Endothelial cell of umbilical vein (primary cell): ENCODE data around the gene LRWD1. TPM values are rescaled to one million over a fixed set of nuclear protein-coding genes. Genes with fewer than 3 reads are reported as not detected.

Source experiments
- BruUV-seq: library from RNA; stranded (reverse); fragments of 400-500 nt; replicated peaks from 2 replicates; lab custom pipeline; 2021; lab: Mats Ljungman, UMichigan
- CTCF ChIA-PET: fragments of 300-600, 350-600 bp; sonication (Branson Sonifier 250); formaldehyde crosslinking; loops from one replicate; lab custom pipeline; 2021; ENCODE audit warnings: antibody characterized with exemption, inconsistent platforms; lab: Charles Lee
- POLR2A ChIA-PET: fragments of 300-600, 350-600 bp; sonication (Branson Sonifier 250); formaldehyde crosslinking; loops from one replicate; lab custom pipeline; 2021; ENCODE audit warnings: antibody characterized with exemption, inconsistent platforms; lab: Charles Lee
- DNase-seq: peaks from one replicate; pipeline ENCODE4 v3.0.0-alpha.2; 2011; ENCODE audit warnings: low read depth, low spot score
- FAIRE-seq: peaks from 2 replicates; lab custom pipeline; 2011; peaks lifted over from hg19 to GRCh38; lab: Jason Lieb, UNC
- H2AFZ ChIP-seq: 2 replicates; pipeline ENCODE4 v1.6.0; 2012; ENCODE audit warnings: low read depth, low read length, control low read depth, inconsistent platforms
- H3K27ac ChIP-seq: 2 replicates; pipeline ENCODE4 v1.5.1; 2011; ENCODE audit warnings: low read depth, mild to moderate bottlenecking, control low read depth, low read length, moderate library complexity; ENCODE audit not compliant: insufficient read depth
- H3K27me3 ChIP-seq, 2 experiments: 2 replicates each; pipeline versions ENCODE4 v1.6.0 to v1.6.1; 2011; ENCODE audit warnings: low read length in 2 of 2, mixed read lengths in 1 of 2; ENCODE audit not compliant: control insufficient read depth in 2 of 2, insufficient read depth in 2 of 2
- H3K36me3 ChIP-seq, 2 experiments: 2 replicates in 1 of 2; 3 replicates in 1 of 2; pipeline ENCODE4 v1.5.1; 2011; ENCODE audit warnings: low read length in 2 of 2, mild to moderate bottlenecking in 1 of 2, moderate library complexity in 1 of 2; ENCODE audit not compliant: control insufficient read depth in 2 of 2, insufficient read depth in 2 of 2; ENCODE audit errors: extremely low read depth in 1 of 2
- H3K4me1 ChIP-seq: 3 replicates; pipeline ENCODE4 v1.5.1; 2011; ENCODE audit warnings: mild to moderate bottlenecking, low read length; ENCODE audit not compliant: control insufficient read depth, insufficient read depth; ENCODE audit errors: extremely low read depth
- H3K4me2 ChIP-seq: 2 replicates; pipeline ENCODE4 v1.6.1; 2011; ENCODE audit warnings: low read length, control low read depth, mixed read lengths; ENCODE audit not compliant: insufficient read depth
- H3K4me3 ChIP-seq, 3 experiments: fragments of 200-600 bp in 1 of 3; sonication (generic), shearing (Covaris generic) in 1 of 3; replicated peaks in 1 of 3; 2 replicates each; pipeline ENCODE4 v1.5.1; 2011 to 2016; ENCODE audit warnings: control low read depth in 3 of 3, low read length in 3 of 3, mild to moderate bottlenecking in 2 of 3, inconsistent platforms in 1 of 3, low read depth in 1 of 3, moderate library complexity in 1 of 3; ENCODE audit not compliant: insufficient read depth in 1 of 3
- H3K79me2 ChIP-seq: 2 replicates; pipeline ENCODE4 v1.6.0; 2012; ENCODE audit warnings: low read length, inconsistent platforms; ENCODE audit not compliant: control insufficient read depth, insufficient read depth
- H3K9ac ChIP-seq: replicated peaks from 2 replicates; pipeline ENCODE3; 2011; ENCODE audit warnings: low read length, control low read depth; ENCODE audit not compliant: insufficient read depth; ENCODE audit errors: extremely low read depth
- H3K9me1 ChIP-seq: replicated peaks from 3 replicates; pipeline ENCODE4 v1.6.0; 2011; ENCODE audit warnings: mild to moderate bottlenecking, low read length; ENCODE audit not compliant: control insufficient read depth, insufficient read depth; ENCODE audit errors: extremely low read depth
- H3K9me3 ChIP-seq: replicated peaks from 2 replicates; pipeline ENCODE4 v1.5.1; 2012; ENCODE audit warnings: low read length, inconsistent platforms; ENCODE audit not compliant: control insufficient read depth, insufficient read depth
- H4K20me1 ChIP-seq: replicated peaks from 2 replicates; pipeline ENCODE3; 2011; ENCODE audit warnings: mild to moderate bottlenecking, low read length; ENCODE audit not compliant: control insufficient read depth, insufficient read depth; ENCODE audit errors: extremely low read depth
- CTCF ChIP-seq, 2 donors: IDR thresholded peaks; 1 replicate in 1 of 2; 2 replicates in 1 of 2; pipeline ENCODE4 v1.5.1; 2011; ENCODE audit warnings: low read length in 2 of 2, mild to moderate bottlenecking in 2 of 2, moderate library complexity in 2 of 2, control low read depth in 1 of 2, inconsistent platforms in 1 of 2, low read depth in 1 of 2; ENCODE audit not compliant: insufficient read depth in 1 of 2; ENCODE audit errors: extremely low read depth in 1 of 2
- EZH2 ChIP-seq: IDR thresholded peaks from 2 replicates; pipeline ENCODE4 v1.6.1; 2012; ENCODE audit warnings: borderline replicate concordance, low read depth, mild to moderate bottlenecking, moderate library complexity, low read length, inconsistent platforms; ENCODE audit not compliant: severe bottlenecking
- FOS ChIP-seq: IDR thresholded peaks from 2 replicates; pipeline ENCODE4 v1.6.1; 2011; ENCODE audit warnings: mild to moderate bottlenecking, low read length, moderate library complexity, borderline replicate concordance; ENCODE audit not compliant: insufficient read depth
- GATA2 ChIP-seq: IDR thresholded peaks from 2 replicates; pipeline ENCODE4 v1.7.0; 2011; ENCODE audit warnings: low read depth, mild to moderate bottlenecking, moderate library complexity, mixed read lengths, low read length; ENCODE audit not compliant: insufficient read length, insufficient read depth
- JUN ChIP-seq: IDR thresholded peaks from 2 replicates; pipeline ENCODE4 v1.6.1; 2011; ENCODE audit warnings: borderline replicate concordance, low read depth; ENCODE audit not compliant: insufficient read length, insufficient read depth
- MAX ChIP-seq: IDR thresholded peaks from 2 replicates; pipeline ENCODE4 v1.6.1; 2011; ENCODE audit not compliant: insufficient read depth, insufficient read length
- MYC ChIP-seq: IDR thresholded peaks from one replicate; pipeline ENCODE4 v1.6.1; 2011; ENCODE audit warnings: mild to moderate bottlenecking, low read depth, low read length
- POLR2A ChIP-seq: IDR thresholded peaks from 2 replicates; pipeline ENCODE4 v1.6.1; 2012; ENCODE audit warnings: low read depth, mild to moderate bottlenecking, control low read depth, low read length
- POLR2AphosphoS5 ChIP-seq: IDR thresholded peaks from 2 replicates; pipeline ENCODE4 v1.6.1; 2012; ENCODE audit warnings: low read depth, mild to moderate bottlenecking, control low read depth, low read length, moderate library complexity; ENCODE audit not compliant: insufficient read depth
- dilution Hi-C: fragments of 300-500 bp; cut with MboI; formaldehyde crosslinking; loops from one replicate; pipeline ENCODE4 v1.15.0; 2019; ENCODE audit warnings: low sequenced_read_pairs; ENCODE audit not compliant: extremely low pct_ligation_motif_present
- intact Hi-C: fragments of 100-400 bp; cut with micrococcal nuclease; formaldehyde crosslinking; loops from one replicate; pipeline ENCODE4 v1.10.0; 2022
- polyA plus RNA-seq, 4 experiments: library from polyadenylated mRNA; depleted of rRNA in 3 of 4; stranded (reverse) in 3 of 4; unstranded in 1 of 4; fragments of >200 nt; gene quantifications; 2 replicates each; pipeline versions ENCODE4 v1.2.1 to v1.2.3, GENCODE V29; 2011 to 2012; ENCODE audit warnings: missing spikeins in 1 of 4
- total RNA-seq: library from RNA; stranded (reverse); gene quantifications from 2 replicates; pipeline ENCODE4 v1.2.3, GENCODE V29; 2021

LRWD1 gene
- total and polyA plus RNA-seq, 2 donors (not counting 3 experiments of a cell fraction or from before 2014, with no cell fraction given): 21.7 to 22.7 TPM

GRCh38 chr7:102415685-102416225, 49.0 kb upstream of the LRWD1 start:
- Histone ChIP-seq H3K4me2 (no peak overlapping the region), H3K4me1 (peaks cover 7% of the 10 kb centered on the region), H3K9me3 (no peaks in the 10 kb centered on the region), H3K9ac (no peak overlapping the region), H3K27me3 (no peaks in the 10 kb centered on the region), H3K4me3 (no peak overlapping the region), H2AFZ (no peak overlapping the region), H3K79me2 (no peaks in the 10 kb centered on the region), H4K20me1 (no peaks in the 10 kb centered on the region), H3K27ac (no peak overlapping the region), H3K9me1 (no peaks in the 10 kb centered on the region), H3K36me3 (peaks cover 3 to 12% of the 10 kb centered on the region in 2 experiments)
- FAIRE-seq: no peak
- intact Hi-C loops: no loop called here
- peak; percentile 34 for DNase-seq
- TF ChIP-seq FOS (no peak), POLR2AphosphoS5 (no peak), JUN (no peak), EZH2 (no peak)
- dilution Hi-C loops: no loop called here
- no TSS peak for BruUV-seq
- ChIA-PET CTCF (interaction anchor here (0.8 to 1.3 kb wide), 3 partner anchors 11 to 35 kb away, joined by 3 to 6 read pairs (median 4); no protein-coding TSS in a partner anchor), POLR2A (no interaction called here)

GRCh38 chr7:102416406-102416805, 48.4 kb upstream of the LRWD1 start:
- Histone ChIP-seq H3K4me2 (no peak overlapping the region), H3K4me3 (no peak overlapping the region), H2AFZ (no peak overlapping the region), H3K27me3 (no peaks in the 10 kb centered on the region), H3K9me3 (no peaks in the 10 kb centered on the region), H3K4me1 (peaks cover 7% of the 10 kb centered on the region), H3K27ac (no peak overlapping the region), H4K20me1 (no peaks in the 10 kb centered on the region), H3K9ac (no peak overlapping the region), H3K36me3 (peaks cover 3 to 10% of the 10 kb centered on the region in 2 experiments), H3K9me1 (no peaks in the 10 kb centered on the region), H3K79me2 (no peaks in the 10 kb centered on the region)
- intact Hi-C loops (no loop called here), dilution Hi-C loops (no loop called here)
- ChIA-PET CTCF (interaction anchor here (1.3 kb wide), 1 partner anchor 12 kb away, joined by 4 read pairs; no protein-coding TSS in a partner anchor), POLR2A (no interaction called here)
- TF ChIP-seq POLR2A (no peak), MAX (no peak), GATA2 (no peak), POLR2AphosphoS5 (no peak), CTCF (IDR thresholded peaks at IDR 0.05; ENCODE audit: extremely low read depth in 1 of 2, insufficient read depth in 1 of 2, low read depth in 1 of 2, low read length in 2 of 2) (no peak), FOS (no peak), JUN (no peak), EZH2 (no peak), MYC (no peak)
- DNase-seq (no peak), FAIRE-seq (no peak)
- BruUV-seq: no TSS peak
